ENCODE results near the gene AEBP1.

DNA sequence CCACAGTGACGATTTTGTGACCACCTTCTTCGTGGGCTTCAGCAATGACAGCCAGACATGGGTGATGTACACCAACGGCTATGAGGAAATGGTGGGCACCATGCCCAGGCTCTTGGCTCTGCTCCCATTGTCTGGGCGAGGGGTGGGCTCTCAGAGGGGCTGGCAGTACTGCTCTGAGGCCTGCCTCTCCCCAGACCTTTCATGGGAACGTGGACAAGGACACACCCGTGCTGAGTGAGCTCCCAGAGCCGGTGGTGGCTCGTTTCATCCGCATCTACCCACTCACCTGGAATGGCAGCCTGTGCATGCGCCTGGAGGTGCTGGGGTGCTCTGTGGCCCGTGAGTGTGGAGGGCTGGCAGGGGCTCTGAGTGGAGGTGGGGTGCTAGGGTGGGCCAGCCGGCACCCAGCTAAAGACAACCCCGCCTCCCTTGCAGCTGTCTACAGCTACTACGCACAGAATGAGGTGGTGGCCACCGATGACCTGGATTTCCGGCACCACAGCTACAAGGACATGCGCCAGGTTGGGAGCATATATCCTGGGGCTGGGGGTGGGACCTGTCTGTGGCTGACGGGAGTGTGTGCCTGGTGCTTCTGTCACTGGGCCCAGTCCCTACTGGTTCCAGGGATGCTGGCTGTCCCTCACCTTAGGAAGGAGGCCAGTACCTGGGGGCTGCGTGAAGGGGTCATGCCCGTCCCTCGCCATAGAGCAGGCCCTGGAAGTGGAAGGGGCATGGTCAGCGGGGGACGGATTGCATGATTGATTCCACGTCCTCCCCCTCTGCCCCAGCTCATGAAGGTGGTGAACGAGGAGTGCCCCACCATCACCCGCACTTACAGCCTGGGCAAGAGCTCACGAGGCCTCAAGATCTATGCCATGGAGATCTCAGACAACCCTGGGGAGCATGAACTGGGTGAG, 6.8 kb downstream of the AEBP1 start:
- no peak for TF ChIP-seq CTCF (IDR thresholded peaks at IDR 0.05)
- no peak for TF ChIP-seq POLR2A (IDR thresholded peaks at IDR 0.05)

All from testis (tissue), 2 donors.